Ascending aorta (tissue), 2 donors: ENCODE data around the gene ARMC7. TPM values are rescaled to one million over a fixed set of nuclear protein-coding genes. Genes with fewer than 3 reads are reported as not detected.

Experiments
- DNase-seq, 2 donors: peaks; one replicate each; pipeline ENCODE4 v3.0.0-alpha.2; 2019; ENCODE audit warnings: low spot score in 2 of 2
- H3K27ac ChIP-seq, 2 donors: fragments of 200-600 bp; sonication (generic); one replicate each; pipeline ENCODE4 v1.5.1; 2016 to 2017; ENCODE audit warnings: mild to moderate bottlenecking in 1 of 2
- H3K27me3 ChIP-seq: fragments of 200-600 bp; sonication (generic); one replicate; pipeline ENCODE4 v1.5.1; 2017
- H3K36me3 ChIP-seq, 2 donors: fragments of 200-600 bp; sonication (generic); one replicate each; pipeline ENCODE4 v1.5.1; 2016
- H3K4me1 ChIP-seq, 2 donors: fragments of 200-600 bp; sonication (generic); one replicate each; pipeline ENCODE4 v1.5.1; 2016 to 2017; ENCODE audit warnings: mild to moderate bottlenecking in 1 of 2
- H3K4me3 ChIP-seq, 2 donors: fragments of 200-600 bp; sonication (generic); one replicate each; pipeline ENCODE4 v1.5.1; 2016 to 2017; ENCODE audit warnings: mild to moderate bottlenecking in 1 of 2
- H3K9me3 ChIP-seq, 2 donors: fragments of 200-600 bp; sonication (generic); one replicate each; pipeline ENCODE4 v1.5.1; 2016
- intact Hi-C: fragments of 100-400 bp; cut with DNase I; formaldehyde crosslinking; loops from one replicate; pipeline ENCODE4 v1.15.1; 2023
- total RNA-seq: library from RNA; depleted of rRNA; stranded (reverse); fragments of >200 nt; gene quantifications from one replicate; pipeline ENCODE4 v1.1.0, GENCODE V29; 2016
- TF ChIP-seq, protein P1 (sequence below), 3 experiments: fragments of 200-600 bp in 2 of 3; fragments of 450-650 bp in 1 of 3; sonication (generic) in 2 of 3; IDR thresholded peaks; one replicate each; pipeline ENCODE4 v1.5.1; 2016 to 2019; ENCODE audit warnings: antibody characterized with exemption in 3 of 3, mild to moderate bottlenecking in 1 of 3, moderate library complexity in 1 of 3

ARMC7 gene
- total RNA-seq, 1 donor from 2014 or later: 1.4 TPM

DNA sequence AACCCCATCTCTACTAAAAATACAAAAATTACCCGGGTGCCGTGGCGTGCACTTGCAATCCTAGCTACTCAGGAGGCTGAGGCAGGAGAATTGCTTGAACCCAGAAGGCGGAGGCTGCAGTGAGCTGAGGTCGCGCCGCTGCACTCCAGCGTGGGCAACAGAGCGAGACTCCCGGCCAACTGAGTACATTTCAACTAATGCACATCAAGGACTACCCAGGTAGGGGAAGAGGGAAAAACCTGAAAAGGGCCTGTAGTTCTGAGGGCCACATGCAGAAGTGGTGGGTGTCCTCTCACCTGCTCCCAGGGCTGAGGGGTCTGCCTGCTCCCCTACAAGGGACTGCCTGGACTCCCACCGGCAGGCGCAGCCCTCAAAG is 22.6 kb upstream of the ARMC7 start:
- H3K4me1 ChIP-seq: peaks cover 0 to 3% of the 10 kb centered on the region in 2 donors
- intact Hi-C loops: no loop called here
- peak overlapping the region; percentile 51 to 73 for H3K4me3 ChIP-seq
- no peaks in the 10 kb centered on the region for H3K36me3 ChIP-seq
- no peak for DNase-seq
- H3K27ac ChIP-seq: peak overlapping the region; percentile 34 to 76
- H3K27me3 ChIP-seq: no peaks in the 10 kb centered on the region
- no peaks in the 10 kb centered on the region for H3K9me3 ChIP-seq
- TF ChIP-seq, protein P1, sequence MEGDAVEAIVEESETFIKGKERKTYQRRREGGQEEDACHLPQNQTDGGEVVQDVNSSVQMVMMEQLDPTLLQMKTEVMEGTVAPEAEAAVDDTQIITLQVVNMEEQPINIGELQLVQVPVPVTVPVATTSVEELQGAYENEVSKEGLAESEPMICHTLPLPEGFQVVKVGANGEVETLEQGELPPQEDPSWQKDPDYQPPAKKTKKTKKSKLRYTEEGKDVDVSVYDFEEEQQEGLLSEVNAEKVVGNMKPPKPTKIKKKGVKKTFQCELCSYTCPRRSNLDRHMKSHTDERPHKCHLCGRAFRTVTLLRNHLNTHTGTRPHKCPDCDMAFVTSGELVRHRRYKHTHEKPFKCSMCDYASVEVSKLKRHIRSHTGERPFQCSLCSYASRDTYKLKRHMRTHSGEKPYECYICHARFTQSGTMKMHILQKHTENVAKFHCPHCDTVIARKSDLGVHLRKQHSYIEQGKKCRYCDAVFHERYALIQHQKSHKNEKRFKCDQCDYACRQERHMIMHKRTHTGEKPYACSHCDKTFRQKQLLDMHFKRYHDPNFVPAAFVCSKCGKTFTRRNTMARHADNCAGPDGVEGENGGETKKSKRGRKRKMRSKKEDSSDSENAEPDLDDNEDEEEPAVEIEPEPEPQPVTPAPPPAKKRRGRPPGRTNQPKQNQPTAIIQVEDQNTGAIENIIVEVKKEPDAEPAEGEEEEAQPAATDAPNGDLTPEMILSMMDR (IDR thresholded peaks at IDR 0.05): no peak

DNA sequence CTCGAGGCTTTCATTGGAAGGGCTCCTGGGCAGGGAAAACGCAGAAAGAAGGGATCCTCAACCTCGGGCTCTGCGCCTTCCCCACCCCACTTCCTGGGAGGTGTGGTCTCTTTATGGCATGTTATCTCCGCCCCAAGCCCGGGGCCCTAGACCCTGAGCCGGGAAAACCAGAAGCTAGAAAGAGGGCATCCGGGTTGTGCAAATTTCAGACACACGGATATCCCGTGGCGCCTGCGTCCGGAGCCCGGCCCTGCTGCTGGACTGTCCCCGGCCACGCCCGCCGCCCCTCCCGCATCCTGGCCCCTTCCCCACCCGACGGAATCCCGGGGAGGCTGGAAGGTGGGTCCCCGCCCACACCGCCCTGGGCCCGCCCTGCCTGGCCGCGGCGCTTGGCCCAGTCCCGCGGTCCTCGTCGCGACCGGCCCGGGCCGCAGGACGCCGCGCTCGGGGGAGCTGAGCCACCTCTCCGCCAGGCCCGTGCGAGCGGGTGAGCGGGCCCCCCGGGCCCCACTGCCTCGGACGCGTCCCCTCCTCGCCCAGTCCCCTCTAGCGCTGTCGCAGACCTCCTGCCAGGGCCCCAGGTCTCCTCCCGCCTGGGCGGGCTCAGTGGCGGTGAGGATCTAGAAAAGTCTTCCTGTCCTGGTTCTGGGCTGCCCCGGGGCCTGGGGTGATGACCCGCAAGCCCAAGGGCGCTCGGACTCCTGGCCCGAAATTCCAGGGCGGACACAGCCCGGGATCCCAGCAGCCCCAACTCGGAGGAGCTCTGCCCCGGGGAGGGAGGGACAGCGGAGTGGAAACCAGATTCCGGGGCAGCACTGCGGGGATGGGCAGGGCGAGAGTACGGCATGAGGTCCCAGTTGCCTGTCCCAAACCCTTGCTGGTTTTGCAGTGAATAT is 22.0 kb upstream of the ARMC7 start, which contains the start of gene SLC16A5:
TSS of gene SLC16A5 (plus strand) at position 397 of the 896 bp plus-strand sequence. CDS start 5,683 bp downstream, outside the sequence.
- TF ChIP-seq, protein P1 (IDR thresholded peaks at IDR 0.05): no peak
- DNase-seq: peak; percentile 48 to 86
- Histone ChIP-seq H3K27me3 (no peaks in the 10 kb centered on the region), H3K9me3 (no peaks in the 10 kb centered on the region), H3K36me3 (no peaks in the 10 kb centered on the region), H3K4me3 (peak within 1 kb of the TSS; percentile 51 to 73), H3K27ac (peak within 1 kb of the TSS; percentile 47 to 76), H3K4me1 (peaks cover 0 to 3% of the 10 kb centered on the region in 2 donors)
- intact Hi-C loops: no loop called here

DNA sequence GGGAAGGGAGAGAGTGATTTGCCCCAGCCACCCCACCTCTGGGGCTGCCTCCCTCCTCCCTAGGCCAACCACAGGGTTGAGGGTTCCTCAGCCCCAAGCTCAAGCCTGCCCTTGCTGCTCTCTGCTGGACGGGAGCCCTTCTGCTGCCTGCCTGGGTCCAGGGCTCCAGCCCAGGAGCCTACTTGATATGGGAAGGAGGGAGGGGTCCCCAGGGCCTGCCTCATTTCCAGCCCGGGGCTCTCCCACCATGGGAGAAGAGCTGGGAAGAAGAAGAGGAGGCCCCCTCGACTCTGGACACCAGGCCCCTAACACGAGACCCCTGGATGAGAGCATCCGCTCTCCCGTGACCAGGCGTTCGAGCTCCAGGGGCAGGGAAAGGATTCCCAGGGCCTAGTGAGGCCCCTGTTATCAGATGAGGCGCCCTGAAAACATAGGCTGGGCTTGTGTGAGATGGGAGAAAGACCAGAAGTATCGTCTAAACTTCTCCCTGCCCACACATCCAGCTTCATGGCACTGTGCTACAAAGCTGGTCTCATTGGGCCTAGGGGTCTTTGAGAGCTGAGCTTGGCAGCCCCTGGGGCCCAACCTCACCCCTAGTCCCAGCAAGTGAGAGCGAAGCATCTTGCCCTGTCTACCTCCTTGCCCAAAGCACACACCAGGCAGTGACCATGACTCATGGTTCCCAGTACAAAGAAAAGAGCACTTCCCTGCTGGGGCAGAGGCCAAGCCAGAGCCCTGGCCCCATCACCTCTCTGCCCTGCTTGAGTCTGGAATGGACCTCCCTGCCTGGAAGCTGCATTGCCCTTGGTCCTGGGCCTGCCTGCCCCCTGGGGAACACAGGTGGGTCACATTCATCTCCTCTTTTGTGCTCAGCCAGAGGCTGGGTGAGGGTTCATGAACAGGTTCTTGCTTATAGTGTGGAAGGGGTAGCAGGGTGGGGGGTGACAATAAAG is 21.0 kb upstream of the ARMC7 start:
- peaks cover 0 to 3% of the 10 kb centered on the region in 2 donors for H3K4me1 ChIP-seq
- intact Hi-C loops: no loop called here
- H3K27ac ChIP-seq: peak overlapping the region; percentile 47 to 76
- H3K36me3 ChIP-seq: no peaks in the 10 kb centered on the region
- no peaks in the 10 kb centered on the region for H3K27me3 ChIP-seq
- TF ChIP-seq, protein P1 (IDR thresholded peaks at IDR 0.05): no peak
- no peaks in the 10 kb centered on the region for H3K9me3 ChIP-seq
- peak overlapping the region; percentile 51 to 73 for H3K4me3 ChIP-seq
- DNase-seq: no peak

DNA sequence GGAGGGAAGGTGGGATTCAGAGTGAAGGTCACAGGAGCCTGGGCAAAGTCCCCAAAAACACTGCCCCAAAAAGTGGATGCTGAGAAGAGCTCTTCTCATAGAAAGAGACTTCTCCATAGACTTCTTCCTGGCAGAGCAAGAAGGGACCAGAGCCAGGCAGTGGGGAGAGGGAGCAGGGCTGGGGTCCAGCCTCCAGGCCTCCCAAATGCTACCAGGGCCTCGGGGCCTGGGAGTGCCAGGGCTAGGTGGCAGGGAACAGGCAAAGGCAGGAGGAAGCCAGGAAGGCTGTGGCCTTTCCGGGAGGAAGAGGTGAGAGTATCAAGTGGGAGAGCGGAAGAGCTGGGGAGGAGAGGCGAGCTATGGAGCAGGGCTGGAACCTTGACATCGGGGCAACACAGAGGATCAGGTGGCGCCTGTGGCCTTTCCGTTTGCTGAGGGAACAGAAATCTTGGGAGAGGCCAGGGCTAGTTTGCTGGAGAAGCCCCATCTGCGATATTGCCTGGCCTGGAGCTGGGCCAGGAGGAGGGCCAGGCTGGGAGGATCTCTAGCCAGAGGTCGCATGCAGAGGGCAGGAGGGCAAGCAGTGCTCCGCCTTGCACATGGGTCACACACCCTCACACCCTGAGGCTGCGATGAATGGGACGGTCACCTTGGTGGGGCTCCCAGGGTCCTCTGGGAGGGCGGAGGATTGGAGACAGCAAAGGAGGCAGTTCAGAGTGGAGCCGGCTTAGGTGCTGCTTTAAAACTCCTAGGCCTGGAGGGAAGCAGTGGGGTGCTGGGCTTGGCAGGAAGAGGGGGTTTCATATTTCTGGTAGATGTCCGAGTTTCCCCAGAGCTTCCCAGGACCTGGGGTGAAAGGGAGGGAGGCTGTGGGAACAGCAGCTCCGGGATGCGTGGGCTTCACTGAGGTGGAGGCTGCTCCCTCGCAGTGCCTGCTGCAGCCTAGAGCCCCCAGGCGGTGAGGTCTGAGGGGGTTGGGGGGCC is 18.6 kb upstream of the ARMC7 start:
- TF ChIP-seq, protein P1 (IDR thresholded peaks at IDR 0.05): no peak
- DNase-seq: no peak
- no peaks in the 10 kb centered on the region for H3K27me3 ChIP-seq
- intact Hi-C loops: no loop called here
- peaks cover 3% of the 10 kb centered on the region in 2 donors for H3K4me1 ChIP-seq
- no peaks in the 10 kb centered on the region for H3K36me3 ChIP-seq
- no peaks in the 10 kb centered on the region for H3K9me3 ChIP-seq
- no peak overlapping the region for H3K4me3 ChIP-seq
- H3K27ac ChIP-seq: no peak overlapping the region
